NT2/D1 (cell line): Measurements from ENCODE around the gene DEPDC1B.
"Not testable (repeated sequence)": the region's sequence is repeated elsewhere in the genome, so short reads cannot be mapped to it uniquely, and the experiment has no call there.

Source experiments
- DNase-seq: peaks from one replicate; pipeline ENCODE4 v3.0.0-alpha.2; 2011; ENCODE audit warnings: low read depth, low spot score
- H3K27me3 ChIP-seq: 2 replicates; pipeline ENCODE4 v1.6.0; 2011; ENCODE audit warnings: mild to moderate bottlenecking; ENCODE audit not compliant: insufficient read length, insufficient read depth
- H3K36me3 ChIP-seq: 2 replicates; pipeline ENCODE4 v1.6.1; 2011; ENCODE audit warnings: mild to moderate bottlenecking, low read length, mixed read lengths; ENCODE audit not compliant: insufficient read depth, insufficient read length
- H3K4me1 ChIP-seq: 2 replicates; pipeline ENCODE4 v1.5.1; 2011; ENCODE audit not compliant: insufficient read depth, insufficient read length
- H3K4me3 ChIP-seq: 2 replicates; pipeline ENCODE4 v1.5.1; 2011; ENCODE audit warnings: low read depth; ENCODE audit not compliant: insufficient read length
- H3K9ac ChIP-seq: 2 replicates; pipeline ENCODE4 v1.6.0; 2011; ENCODE audit warnings: low read depth; ENCODE audit not compliant: insufficient read length
- H3K9me3 ChIP-seq: 2 replicates; pipeline ENCODE4 v1.5.1; 2011; ENCODE audit warnings: mild to moderate bottlenecking, low read length; ENCODE audit not compliant: insufficient read depth
- SUZ12 ChIP-seq: IDR thresholded peaks from 2 replicates; pipeline ENCODE4 v1.6.1; 2011; ENCODE audit not compliant: insufficient read length, insufficient read depth; ENCODE audit errors: extremely low read depth
- YY1 ChIP-seq: IDR thresholded peaks from 2 replicates; pipeline ENCODE4 v1.6.1; 2011; ENCODE audit not compliant: insufficient read length, insufficient read depth
- ZNF274 ChIP-seq: IDR thresholded peaks from 2 replicates; pipeline ENCODE4 v1.6.1; 2011; ENCODE audit warnings: mild to moderate bottlenecking, low read depth, low read length

Gene DEPDC1B

DNA sequence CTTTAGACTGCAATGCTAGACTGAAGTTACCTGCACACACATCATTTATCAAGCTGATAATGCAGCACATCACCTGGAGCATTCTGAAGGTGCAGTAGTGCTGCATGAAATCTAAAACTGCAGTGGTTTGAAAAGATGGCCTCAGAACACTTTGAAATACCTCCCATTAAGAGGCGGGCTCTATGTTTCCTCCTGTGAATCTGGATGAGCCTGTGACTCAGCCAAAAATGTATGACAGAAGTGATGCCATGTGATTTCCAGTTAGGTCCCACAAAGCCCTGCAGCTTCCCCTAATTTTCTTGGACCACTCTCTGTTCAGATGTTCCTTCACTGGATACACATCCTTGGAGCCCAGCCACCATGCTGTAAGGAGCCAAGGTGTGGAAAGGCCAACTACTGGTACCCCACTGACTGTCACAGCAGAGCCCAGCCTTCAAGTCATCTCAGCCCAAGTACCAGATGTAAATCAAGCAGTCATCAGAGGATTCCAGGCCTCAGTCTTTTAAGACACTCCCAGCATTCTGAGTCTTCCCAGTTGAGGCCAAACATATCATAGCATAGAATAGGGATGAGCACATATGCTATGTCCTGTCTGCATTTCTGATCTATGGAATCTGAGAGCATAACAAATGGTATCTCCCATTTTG, 27.2 kb upstream of the DEPDC1B start:
- Histone ChIP-seq H3K9ac (no peak overlapping the region), H3K4me3 (no peak overlapping the region), H3K27me3 (no peaks in the 10 kb centered on the region), H3K9me3 (no peaks in the 10 kb centered on the region), H3K36me3 (no peaks in the 10 kb centered on the region), H3K4me1 (no peaks in the 10 kb centered on the region)
- no peak for DNase-seq
- TF ChIP-seq ZNF274: no peak
- no peak for TF ChIP-seq SUZ12
- TF ChIP-seq YY1: no peak

DNA sequence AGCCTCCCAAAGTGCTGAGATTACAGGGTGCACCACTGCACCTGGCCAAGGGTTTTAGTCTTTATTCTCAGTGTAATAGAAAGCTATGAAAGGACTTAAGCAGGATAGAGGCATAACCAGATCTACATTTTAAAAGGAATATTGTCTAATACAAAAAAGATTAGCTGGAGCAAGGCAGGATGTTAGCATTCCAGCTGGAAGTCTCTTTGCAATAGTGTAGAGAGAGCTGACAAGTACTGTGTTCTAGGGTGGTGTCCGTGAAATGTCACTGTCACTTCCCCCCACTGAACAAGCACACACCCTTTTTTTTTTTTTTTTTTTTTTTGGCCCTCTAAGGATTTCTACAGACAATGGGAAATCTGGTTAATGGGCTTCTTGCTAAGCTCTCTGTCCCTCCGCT, 24.2 kb upstream of the DEPDC1B start:
- no peak for TF ChIP-seq SUZ12
- no peak overlapping the region for H3K4me3 ChIP-seq
- no peaks in the 10 kb centered on the region for H3K36me3 ChIP-seq
- H3K4me1 ChIP-seq: no peaks in the 10 kb centered on the region
- H3K9me3 ChIP-seq: no peaks in the 10 kb centered on the region
- no peaks in the 10 kb centered on the region for H3K27me3 ChIP-seq
- no peak for DNase-seq
- H3K9ac ChIP-seq: no peak overlapping the region

DNA sequence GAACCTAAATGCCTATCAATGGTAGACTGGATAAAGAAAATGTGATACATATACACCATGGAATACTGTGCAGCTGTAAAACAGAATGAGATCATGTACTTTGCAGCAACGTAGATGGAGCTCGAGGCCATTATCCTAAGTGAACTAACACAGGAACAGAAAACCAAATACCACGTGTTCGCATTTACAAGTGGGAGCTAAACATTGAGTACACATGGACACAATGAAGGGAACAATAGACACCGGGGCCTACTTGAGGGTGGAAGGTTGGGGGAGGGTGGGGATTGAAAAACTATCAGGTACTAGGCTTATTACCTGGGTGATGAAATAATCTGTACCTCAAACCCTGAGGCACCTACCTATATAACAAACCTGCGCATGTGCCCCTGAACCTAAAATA, 22.4 kb upstream of the DEPDC1B start:
- no peak for DNase-seq
- TF ChIP-seq ZNF274 (no peak), SUZ12 (no peak), YY1 (no peak)
- Histone ChIP-seq H3K36me3 (no peaks in the 10 kb centered on the region), H3K9ac (no peak overlapping the region), H3K9me3 (no peaks in the 10 kb centered on the region), H3K4me3 (no peak overlapping the region), H3K4me1 (no peaks in the 10 kb centered on the region), H3K27me3 (no peaks in the 10 kb centered on the region)

DNA sequence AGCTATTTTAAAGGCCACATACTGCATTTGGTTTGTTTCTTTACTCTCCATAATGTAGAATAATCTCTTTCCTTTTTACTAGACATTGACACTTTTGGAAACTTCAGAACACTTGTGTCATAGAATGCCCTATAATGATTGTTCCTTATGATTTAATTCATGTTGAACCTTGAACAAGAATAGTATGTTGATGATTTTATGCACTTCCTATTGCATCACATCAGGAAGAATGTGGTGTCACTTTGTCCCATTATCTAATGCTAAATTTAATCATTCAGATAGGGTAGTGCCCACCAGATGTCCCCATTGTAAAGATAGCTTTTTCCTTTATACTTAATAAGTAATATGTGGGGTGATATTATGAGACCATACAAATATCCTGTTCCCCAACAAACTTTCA, 19.4 kb upstream of the DEPDC1B start:
- H3K36me3 ChIP-seq: no peaks in the 10 kb centered on the region
- H3K4me1 ChIP-seq: no peaks in the 10 kb centered on the region
- H3K4me3 ChIP-seq: no peak overlapping the region
- DNase-seq: no peak
- no peaks in the 10 kb centered on the region for H3K9me3 ChIP-seq
- no peaks in the 10 kb centered on the region for H3K27me3 ChIP-seq
- H3K9ac ChIP-seq: no peak overlapping the region
- TF ChIP-seq YY1 (no peak), SUZ12 (no peak), ZNF274 (no peak)

DNA sequence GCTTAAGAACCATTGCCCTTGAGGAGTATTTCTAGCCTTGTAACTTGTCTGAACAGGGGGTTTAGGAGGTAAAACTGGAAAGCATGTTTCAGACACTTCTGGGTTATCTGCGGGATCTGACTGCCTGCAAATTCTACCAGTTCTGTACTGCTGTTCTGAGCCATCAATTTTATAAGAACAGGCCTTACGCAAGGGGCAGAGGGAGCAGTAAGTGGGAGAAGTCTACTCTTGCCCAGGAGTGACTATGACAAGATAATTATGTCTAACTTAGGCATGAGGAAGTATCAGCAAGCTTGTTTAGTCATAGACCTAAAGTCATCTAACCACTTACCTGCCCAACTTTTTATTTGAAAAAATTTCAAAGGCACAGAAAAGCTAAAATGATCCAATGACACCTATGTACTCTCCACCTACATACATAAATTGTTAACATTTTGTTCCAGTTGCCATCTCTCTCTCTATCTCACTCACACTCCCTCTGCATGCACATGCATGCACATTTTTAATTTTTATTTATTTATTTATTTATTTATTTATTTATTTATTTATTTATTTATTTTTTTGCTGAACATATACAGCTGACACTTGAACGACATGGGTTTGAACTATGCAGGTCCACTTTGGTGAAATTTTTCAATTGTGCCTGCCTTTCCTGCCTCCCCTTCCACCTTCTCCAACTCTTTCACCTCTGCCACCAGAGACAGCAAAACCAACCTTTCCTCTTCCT, 18.4 kb upstream of the DEPDC1B start:
- Histone ChIP-seq H3K36me3 (no peaks in the 10 kb centered on the region), H3K4me3 (no peak overlapping the region), H3K9ac (no peak overlapping the region), H3K9me3 (no peaks in the 10 kb centered on the region), H3K4me1 (no peaks in the 10 kb centered on the region), H3K27me3 (no peaks in the 10 kb centered on the region)
- TF ChIP-seq YY1: no peak
- no peak for TF ChIP-seq ZNF274
- no peak for TF ChIP-seq SUZ12
- no peak for DNase-seq

DNA sequence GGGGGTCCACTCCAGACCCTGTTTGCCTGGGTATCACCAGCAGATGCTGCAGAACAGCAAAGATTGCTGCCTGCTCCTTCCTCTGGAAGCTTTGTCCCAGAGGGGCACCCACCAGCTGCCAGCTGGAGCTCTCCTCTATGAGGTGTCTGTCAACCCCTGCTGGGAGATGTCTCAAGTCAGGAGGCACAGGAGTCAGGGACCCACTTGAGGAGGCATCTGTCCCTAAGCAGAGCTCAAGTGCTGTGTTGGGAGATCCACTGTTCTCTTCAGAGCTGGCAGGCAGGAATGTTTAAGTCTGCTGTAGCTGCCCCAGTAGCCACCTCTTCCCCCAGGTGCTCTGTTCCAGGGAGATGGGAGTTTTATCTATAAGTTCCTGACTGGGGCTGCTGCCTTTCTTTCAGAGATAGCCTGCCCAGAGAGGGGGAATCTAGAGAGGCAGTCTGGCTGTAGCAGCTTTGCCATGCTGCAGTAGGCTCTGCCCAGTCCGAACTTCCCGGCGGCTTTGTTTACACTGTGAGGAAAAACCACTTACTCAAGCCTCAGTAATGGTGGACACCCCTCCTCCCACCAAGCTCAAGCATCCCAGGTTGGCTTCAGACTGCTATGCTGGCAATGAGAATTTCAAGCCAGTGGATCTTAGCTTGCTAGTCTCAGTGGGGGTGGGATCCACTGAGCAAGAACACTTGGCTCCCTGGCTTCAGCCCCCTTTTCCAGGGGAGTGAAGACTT, 15.4 kb upstream of the DEPDC1B start:
- not testable (repeated sequence) for H3K36me3 ChIP-seq, H3K9ac ChIP-seq, H3K4me1 ChIP-seq, H3K27me3 ChIP-seq, DNase-seq, H3K9me3 ChIP-seq, H3K4me3 ChIP-seq

DNA sequence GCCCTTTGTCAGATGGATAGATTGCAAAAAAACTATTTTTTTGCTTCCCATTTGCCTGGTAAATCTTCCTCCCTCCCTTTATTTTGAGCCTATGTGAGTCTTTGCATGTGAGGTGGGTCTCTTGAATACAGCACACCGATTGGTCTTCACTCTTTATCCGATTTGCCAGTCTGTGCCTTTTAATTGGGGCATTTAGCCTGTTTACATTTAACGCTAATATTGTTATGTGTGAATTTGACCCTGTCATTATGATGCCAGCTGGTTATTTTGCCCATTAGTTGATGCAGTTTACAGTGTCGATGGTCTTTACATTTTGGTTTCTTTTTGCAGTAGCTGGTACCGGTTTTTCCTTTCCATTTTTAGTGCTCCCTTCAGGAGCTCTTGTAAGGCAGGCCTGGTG, 13.0 kb upstream of the DEPDC1B start:
- H3K4me1 ChIP-seq: no peaks in the 10 kb centered on the region
- H3K4me3 ChIP-seq: no peak overlapping the region
- no peaks in the 10 kb centered on the region for H3K27me3 ChIP-seq
- no peak overlapping the region for H3K9ac ChIP-seq
- H3K9me3 ChIP-seq: no peaks in the 10 kb centered on the region
- no peak for TF ChIP-seq ZNF274
- TF ChIP-seq YY1: no peak
- TF ChIP-seq SUZ12: no peak
- H3K36me3 ChIP-seq: no peaks in the 10 kb centered on the region
- DNase-seq: no peak

DNA sequence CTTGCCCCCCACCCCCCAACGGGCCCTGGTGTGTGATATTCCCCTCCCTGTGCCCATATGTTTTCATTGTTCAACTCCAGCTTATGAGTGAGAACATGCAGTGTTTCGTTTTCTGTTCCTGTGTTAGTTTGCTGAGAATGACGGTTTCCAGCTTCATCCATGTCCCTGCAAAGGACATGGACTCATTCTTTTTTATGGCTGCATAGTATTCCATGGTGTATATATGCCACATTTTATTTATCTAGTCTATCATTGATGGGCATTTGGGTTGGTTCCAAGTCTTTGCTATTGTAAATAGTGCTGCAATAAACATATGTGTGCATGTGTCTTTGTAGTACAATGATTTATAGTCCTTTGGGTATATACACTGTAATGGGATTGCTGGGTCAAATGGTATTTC, 11.9 kb upstream of the DEPDC1B start:
- not testable (repeated sequence) for H3K9ac ChIP-seq, H3K27me3 ChIP-seq, H3K4me3 ChIP-seq, DNase-seq, H3K4me1 ChIP-seq, H3K9me3 ChIP-seq, H3K36me3 ChIP-seq
